Tibial artery (tissue), 4 donors: ENCODE results near the gene RFTN2.

Source experiments
- DNase-seq, 2 donors: peaks; one replicate each; pipeline ENCODE4 v3.0.0-alpha.2; 2019
- H3K27ac ChIP-seq, 2 donors: fragments of 200-600 bp; sonication (generic) in 1 of 2; 1 replicate in 1 of 2; 2 replicates in 1 of 2; pipeline ENCODE4 v1.5.1; 2018 to 2019; ENCODE audit warnings: mild to moderate bottlenecking in 1 of 2
- H3K27me3 ChIP-seq, 2 donors: fragments of 200-600 bp; sonication (generic) in 1 of 2; one replicate each; pipeline versions ENCODE4 v1.5.1 to v1.6.0; 2016 to 2019
- H3K36me3 ChIP-seq, 3 donors: fragments of 200-600 bp; sonication (generic) in 2 of 3; one replicate each; pipeline ENCODE4 v1.5.1; 2016 to 2019; ENCODE audit warnings: mild to moderate bottlenecking in 2 of 3
- H3K4me1 ChIP-seq, 4 donors: fragments of 200-600 bp; sonication (generic) in 2 of 4; 1 replicate in 3 of 4; 2 replicates in 1 of 4; pipeline ENCODE4 v1.5.1; 2016 to 2019
- H3K4me3 ChIP-seq, 2 donors: fragments of 200-600 bp; sonication (generic) in 1 of 2; 1 replicate in 1 of 2; 2 replicates in 1 of 2; pipeline ENCODE4 v1.5.1; 2018 to 2019; ENCODE audit warnings: mild to moderate bottlenecking in 2 of 2
- H3K9me3 ChIP-seq, 3 donors: fragments of 200-600 bp; sonication (generic) in 1 of 3; one replicate each; pipeline ENCODE4 v1.5.1; 2016 to 2019
- intact Hi-C: fragments of 100-400 bp; cut with DNase I; formaldehyde crosslinking; loops from one replicate; pipeline ENCODE4 v1.15.0; 2023; ENCODE audit warnings: low total_unique reads
- TF ChIP-seq, protein P1 (sequence below), 2 experiments: fragments of 200-600 bp in 1 of 2; fragments of 450-650 bp in 1 of 2; IDR thresholded peaks; one replicate each; pipeline ENCODE4 v1.5.1; 2017 to 2019; ENCODE audit warnings: antibody characterized with exemption in 2 of 2, mild to moderate bottlenecking in 1 of 2, moderate library complexity in 1 of 2

The RFTN2 gene

DNA sequence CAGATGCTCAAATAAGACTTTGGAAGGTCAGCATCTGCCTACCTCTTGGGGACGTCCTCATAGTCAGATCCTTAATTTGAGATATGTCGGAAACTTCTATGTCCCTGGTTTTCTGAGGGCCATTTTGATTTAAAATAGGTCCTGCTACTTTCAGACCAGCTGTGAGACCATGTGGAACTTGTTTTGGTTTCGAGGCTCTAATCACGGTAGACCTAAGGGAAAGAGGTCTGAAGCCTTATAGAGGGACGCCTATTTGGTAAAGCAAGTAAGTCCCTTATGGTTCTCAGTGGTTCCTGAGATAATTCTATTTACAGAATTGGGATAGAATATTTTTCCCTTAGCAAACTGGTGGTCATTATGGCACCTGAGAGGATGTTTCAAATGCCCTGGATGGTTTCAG, 75.1 kb downstream of the RFTN2 start:
- no peaks in the 10 kb centered on the region for H3K4me1 ChIP-seq
- no peaks in the 10 kb centered on the region for H3K9me3 ChIP-seq
- TF ChIP-seq, protein P1, sequence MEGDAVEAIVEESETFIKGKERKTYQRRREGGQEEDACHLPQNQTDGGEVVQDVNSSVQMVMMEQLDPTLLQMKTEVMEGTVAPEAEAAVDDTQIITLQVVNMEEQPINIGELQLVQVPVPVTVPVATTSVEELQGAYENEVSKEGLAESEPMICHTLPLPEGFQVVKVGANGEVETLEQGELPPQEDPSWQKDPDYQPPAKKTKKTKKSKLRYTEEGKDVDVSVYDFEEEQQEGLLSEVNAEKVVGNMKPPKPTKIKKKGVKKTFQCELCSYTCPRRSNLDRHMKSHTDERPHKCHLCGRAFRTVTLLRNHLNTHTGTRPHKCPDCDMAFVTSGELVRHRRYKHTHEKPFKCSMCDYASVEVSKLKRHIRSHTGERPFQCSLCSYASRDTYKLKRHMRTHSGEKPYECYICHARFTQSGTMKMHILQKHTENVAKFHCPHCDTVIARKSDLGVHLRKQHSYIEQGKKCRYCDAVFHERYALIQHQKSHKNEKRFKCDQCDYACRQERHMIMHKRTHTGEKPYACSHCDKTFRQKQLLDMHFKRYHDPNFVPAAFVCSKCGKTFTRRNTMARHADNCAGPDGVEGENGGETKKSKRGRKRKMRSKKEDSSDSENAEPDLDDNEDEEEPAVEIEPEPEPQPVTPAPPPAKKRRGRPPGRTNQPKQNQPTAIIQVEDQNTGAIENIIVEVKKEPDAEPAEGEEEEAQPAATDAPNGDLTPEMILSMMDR (IDR thresholded peaks at IDR 0.05): no peak
- no peaks in the 10 kb centered on the region for H3K27me3 ChIP-seq
- DNase-seq: no peak
- intact Hi-C loops: no loop called here
- no peak overlapping the region for H3K27ac ChIP-seq
- H3K36me3 ChIP-seq: no peaks in the 10 kb centered on the region
- H3K4me3 ChIP-seq: no peak overlapping the region

DNA sequence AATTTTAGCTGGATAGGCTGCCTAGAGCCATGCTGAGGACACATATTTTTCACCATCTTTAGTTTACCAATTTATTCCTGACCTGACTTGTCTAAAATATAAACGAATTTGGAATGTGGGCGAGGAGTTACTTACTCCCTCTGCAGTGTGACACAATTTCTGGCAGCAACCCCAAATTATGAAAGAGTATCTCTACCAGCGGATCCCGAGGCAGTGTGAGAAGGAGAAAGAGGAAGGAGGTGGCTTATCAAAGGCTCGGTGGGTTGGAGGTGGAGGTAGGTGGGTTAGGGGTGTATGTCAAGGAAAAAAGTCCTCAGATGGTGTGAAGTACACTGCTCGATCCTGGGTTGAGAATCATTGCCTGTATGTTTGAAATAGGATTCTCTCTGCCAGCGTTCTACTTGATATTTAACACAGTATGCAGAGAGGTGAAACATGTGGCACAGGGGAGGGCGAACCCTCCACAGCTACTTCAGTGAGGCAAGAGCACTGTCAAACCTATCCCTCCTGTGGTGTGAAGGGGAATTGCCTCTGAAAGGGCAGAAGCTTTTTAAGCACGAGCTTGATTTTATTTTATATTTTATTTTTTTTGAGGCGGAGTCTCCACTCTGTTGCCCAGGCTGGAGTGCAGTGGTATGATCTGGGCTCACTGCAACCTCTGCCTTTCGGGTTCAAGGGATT, 76.0 kb downstream of the RFTN2 start:
- Histone ChIP-seq H3K27me3 (no peaks in the 10 kb centered on the region), H3K4me3 (no peak overlapping the region), H3K27ac (no peak overlapping the region), H3K9me3 (no peaks in the 10 kb centered on the region), H3K4me1 (no peaks in the 10 kb centered on the region), H3K36me3 (no peaks in the 10 kb centered on the region)
- TF ChIP-seq, protein P1 (IDR thresholded peaks at IDR 0.05): no peak
- DNase-seq: no peak
- intact Hi-C loops: no loop called here

DNA sequence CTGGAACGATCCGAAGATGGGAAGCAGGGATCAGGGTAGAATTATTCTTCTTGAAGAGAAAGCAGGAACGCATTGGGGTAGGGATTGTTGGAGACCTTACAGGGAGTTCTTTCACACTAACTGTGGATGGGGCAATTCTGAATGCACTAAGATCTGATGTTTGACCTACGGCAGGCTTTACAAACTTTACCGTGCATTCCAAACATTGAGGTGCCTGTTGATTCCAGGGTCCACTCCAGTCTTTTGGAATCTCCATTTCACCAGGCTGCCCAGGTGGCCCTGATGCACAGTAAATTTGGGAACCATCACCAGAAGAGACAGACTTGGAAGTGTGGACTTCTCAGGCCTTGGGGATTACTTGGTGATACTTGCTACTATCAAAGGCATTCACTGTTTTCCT, 76.9 kb downstream of the RFTN2 start:
- Histone ChIP-seq H3K27me3 (no peaks in the 10 kb centered on the region), H3K27ac (no peak overlapping the region), H3K4me1 (no peaks in the 10 kb centered on the region), H3K4me3 (no peak overlapping the region), H3K9me3 (no peaks in the 10 kb centered on the region), H3K36me3 (no peaks in the 10 kb centered on the region)
- no peak for DNase-seq
- intact Hi-C loops: no loop called here
- TF ChIP-seq, protein P1 (IDR thresholded peaks at IDR 0.05): no peak

DNA sequence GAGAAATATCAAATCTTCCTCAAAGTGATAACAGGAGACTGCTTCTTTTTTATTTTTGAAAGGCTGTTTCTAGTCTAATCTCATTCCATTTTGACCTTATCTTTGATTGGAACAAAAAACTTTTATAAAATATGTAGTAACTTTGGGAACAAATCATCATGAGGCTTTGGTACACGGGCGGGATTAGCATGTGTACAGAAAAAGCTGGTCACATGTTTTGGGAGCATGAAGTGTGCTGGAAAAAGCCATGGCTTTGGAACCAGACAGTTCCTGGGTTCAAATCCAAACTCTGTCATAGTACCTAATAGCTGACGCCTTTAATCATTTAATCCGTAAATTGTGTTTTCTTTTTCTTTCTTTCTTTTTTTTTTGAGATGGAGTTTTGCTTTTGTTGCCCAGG, 78.2 kb downstream of the RFTN2 start:
- intact Hi-C loops: no loop called here
- TF ChIP-seq, protein P1 (IDR thresholded peaks at IDR 0.05): no peak
- H3K36me3 ChIP-seq: no peaks in the 10 kb centered on the region
- no peak overlapping the region for H3K27ac ChIP-seq
- H3K27me3 ChIP-seq: no peaks in the 10 kb centered on the region
- H3K4me3 ChIP-seq: no peak overlapping the region
- no peaks in the 10 kb centered on the region for H3K9me3 ChIP-seq
- DNase-seq: no peak
- H3K4me1 ChIP-seq: no peaks in the 10 kb centered on the region

DNA sequence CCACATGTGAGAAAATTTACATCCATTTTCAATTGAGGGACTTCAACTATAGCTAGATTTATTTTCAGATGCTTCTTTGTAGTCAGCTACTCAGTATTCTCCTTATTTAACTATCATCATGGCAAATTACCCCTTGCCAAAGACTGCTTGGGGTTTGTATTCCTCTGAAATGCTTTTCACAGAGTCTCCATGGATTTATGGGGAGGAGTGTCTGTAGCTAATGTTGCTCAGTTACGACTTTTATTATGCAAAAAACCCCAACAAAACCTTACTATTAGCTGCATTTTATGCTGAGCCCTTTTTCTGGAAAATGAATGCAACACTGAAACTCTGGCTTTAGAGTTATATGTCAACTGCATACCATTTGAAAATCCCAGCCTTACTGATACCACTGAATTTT, 78.6 kb downstream of the RFTN2 start:
- no peak overlapping the region for H3K4me3 ChIP-seq
- TF ChIP-seq, protein P1 (IDR thresholded peaks at IDR 0.05): no peak

More for the DNA sequence above, 78.6 kb downstream of the RFTN2 start:
- intact Hi-C loops: no loop called here
- Histone ChIP-seq H3K9me3 (no peaks in the 10 kb centered on the region), H3K27ac (no peak overlapping the region), H3K4me1 (no peaks in the 10 kb centered on the region), H3K36me3 (no peaks in the 10 kb centered on the region), H3K27me3 (no peaks in the 10 kb centered on the region)
- no peak for DNase-seq
